Ramos (cell line): Measurements from ENCODE around the gene B9D1.

ENCODE experiments used
- in situ Hi-C: fragments of 300-500 bp; cut with MboI; formaldehyde crosslinking; loops from one replicate; pipeline ENCODE4 v1.14.3; 2022; ENCODE audit warnings: low sequenced_read_pairs; ENCODE audit not compliant: unreplicated experiment

The B9D1 gene

DNA sequence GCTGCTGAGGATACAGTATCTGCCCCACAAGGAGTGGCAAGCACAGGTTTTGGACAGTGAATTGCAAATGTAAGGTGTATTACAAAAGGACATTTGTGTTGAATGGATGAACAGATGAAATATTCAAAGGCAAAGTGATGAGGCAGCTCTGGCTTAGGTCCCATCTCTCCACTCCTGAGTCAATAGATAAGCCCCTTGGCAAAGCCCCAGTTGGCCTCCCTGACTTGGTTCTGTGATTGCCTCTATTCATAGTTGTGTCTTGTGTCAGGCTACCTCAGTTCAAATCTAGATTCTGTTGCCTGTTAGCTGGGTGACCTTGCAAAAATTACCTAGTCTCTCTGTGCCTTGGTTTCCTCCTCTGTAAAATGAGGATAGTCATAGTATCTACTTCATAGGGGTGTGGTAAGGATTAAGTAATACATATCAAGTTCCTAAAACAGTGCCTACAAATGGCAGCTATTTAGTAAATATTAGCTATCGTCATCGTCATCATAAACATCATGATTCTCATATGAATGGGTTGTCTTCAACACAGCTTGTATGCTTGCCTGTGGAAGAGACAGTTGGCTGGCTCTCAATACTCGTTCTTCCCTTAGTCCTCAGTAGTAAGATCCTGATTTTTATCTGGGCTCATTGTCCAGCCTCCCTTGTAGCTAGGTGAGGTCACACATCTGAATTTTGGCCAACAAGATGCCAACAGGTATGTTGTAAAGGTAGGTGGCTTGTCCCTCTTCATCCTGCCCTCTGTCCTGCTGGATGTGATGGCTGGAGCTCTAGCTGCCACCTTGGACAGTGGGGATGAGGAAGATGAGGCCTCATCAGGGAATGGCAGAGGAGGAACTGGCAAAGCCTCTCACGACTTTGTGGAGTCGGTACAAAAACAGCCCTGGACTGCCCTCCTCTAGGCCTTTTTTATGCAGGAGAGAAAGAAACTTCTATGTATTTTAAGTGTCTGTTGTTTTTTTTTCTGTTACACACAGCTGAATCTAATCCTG is 26.6 kb upstream of the B9D1 start:
- in situ Hi-C loops, result no loop called here

DNA sequence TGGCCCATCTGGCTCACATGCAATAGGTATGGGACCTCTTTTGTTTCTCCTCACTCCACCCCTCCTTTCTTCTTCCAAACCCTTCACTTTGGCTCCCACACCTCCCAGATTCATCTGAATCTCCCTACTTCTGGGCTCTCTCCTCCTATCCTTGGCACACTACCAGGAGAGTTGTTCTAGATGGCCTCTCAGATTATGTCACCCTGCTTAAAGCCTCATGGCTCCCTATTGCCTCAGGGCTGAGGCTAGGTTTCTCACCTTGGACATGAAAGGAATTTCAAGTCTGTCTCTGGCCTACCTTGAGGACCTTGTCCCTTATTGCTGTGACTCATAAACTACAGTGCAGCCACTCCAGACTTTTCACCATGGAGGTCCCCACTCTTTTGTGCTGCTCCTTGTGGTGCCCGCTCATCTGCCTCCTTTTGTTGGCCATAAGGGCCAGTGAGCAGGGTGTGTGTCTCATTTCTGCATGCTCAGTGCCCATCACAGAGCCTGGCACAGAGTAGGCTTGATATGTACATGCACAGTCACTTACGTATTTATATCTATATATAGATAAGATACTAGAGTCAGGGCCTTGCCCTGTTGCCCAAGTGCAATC is 25.5 kb upstream of the B9D1 start:
- in situ Hi-C loops, result no loop called here

DNA sequence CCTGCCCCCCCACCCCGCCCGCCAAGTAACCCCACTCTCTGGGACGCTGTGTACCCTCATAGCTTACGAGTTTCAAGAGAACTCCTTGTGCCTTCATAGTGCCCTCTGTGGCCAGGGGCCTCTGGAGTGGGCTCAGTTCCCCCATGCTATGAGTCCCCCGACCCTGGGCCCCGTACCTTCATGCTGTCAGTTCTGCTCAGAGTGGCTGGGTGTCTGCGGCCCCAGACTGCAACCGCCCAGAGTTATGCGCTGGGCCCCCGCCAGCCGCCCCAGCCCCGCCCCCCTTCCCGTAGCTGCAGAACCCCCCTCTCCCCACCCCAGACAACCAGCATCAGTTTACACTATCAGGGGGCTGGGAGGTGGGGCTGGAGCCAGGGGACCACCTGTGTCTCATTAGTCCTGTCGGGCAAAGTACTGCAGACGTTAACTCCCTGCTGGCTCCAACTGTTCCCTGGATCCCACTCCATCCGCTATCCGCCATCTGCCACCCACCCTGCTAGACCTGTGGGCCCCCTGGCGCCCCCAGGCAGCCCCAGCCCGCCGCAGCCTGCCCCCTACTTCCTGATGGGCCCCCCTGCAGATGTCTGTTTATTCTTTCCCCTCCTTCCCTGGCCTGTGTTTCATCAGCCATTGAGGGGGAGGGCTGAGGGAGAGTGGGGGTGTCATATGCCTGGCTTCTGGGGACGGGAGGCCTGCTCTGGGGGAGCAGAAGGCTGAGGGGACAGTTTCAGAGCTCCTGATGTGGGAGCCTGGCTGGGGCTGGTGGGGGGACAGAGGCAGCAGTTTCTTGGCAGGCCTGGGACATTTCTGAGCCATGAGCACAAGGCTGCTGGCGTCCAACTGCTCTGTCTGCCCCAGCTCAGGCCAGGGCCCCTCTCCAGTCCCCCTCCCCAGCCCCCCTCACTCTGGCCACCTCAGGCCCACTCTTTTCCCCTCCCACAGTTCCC is 24.7 kb upstream of the B9D1 start, which contains the start of gene MFAP4:
MFAP4 (minus strand) TSS at position 217 of the 947 bp plus-strand sequence; CDS start at position 182, 35 bp downstream.
- in situ Hi-C loops, result no loop called here

DNA sequence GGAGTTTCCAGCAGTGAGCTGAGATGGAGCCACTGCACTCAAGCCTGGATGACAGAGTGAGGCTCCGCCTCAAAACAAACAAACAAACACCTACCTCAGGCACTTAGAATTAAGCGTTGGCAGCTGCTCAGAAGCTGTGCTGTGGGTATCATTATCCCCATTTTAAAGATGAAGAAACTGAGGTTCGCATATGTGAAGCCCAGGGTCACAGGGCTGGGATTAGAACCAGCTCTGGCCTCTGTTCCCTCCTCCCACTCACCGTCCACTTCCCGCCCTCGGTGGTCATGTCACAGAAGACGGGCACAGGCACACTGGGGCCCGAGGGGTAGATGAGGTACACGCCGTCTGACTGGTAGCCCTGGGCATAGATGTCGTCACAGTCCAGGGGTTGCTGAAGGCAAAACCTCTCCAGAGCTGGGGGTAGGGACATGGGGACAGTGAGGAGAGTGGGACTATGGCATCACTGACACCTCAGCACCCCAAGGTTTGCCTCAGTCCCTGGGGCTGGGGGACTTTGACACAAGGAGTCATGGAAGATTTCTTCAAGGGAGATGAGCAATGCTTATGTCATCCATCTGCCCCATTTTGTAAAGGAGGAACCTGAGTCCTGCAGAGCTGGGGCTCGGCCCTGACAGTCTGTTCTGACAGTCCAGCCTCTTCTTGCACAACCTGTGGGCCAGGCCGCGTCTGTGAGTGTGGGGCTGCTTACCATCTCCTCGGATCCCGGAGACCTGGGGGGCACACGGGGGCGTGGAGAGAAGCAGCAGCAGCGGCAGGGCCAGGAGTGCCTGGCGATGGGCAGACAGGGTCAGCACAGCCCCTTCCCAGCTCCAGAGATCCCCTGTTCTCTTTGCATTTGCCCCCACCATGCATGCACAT is 23.8 kb upstream of the B9D1 start:
- in situ Hi-C loops, result no loop called here

DNA sequence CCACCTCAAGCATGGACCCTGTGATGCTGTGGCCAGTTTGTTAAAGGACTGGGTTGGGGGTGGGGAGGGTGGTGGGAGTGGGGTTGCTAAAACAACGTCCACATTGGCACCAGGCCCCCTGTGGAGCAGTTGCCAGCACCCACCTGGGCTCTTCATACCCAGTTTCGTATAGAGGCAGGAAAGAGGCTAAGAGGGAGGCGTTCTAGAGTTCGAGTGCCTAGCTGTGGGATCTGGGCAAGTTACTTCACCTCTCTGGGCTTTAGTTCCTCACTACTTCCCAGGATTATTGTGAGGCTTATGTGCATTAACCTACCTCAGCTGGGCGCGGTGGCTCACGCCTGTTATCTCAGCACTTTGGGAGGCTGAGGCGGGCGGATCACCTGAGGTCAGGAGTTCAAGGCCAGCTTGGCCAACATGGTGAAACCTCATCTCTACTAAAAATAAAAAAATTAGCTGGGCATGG is 23.0 kb upstream of the B9D1 start:
- in situ Hi-C loops, result no loop called here

DNA sequence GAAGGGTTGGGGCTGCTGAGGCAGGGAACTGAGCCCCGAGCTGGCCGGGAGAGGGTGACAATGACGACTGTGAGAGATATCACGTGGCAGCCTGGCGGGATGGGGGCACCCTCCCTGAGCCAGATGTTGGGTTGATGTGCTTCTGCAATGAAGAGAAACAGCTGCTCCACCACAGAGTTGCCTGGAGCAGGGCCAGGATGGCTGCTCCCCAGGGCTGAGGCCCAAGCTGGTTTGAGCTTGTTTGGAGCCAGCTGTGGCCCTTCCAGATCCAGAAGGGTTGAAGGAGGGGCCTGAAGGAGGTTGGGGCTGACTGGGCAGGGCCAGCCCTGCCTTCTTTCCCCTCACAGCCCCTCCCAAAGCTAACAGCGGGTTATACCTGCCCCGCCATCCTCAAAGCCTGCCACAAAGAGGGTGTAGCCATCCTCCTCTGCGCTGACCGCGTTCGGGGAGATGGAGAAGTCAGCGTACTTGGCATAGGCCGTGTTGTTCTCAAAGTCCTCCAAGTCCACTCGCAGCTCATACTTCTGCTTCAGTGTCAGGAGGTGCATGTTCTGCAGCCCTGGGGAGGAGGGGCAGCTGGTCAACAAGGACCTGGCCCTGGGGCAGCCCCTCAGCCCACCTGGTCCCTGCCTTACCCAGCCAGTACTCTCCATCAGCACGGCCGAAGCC is 22.3 kb upstream of the B9D1 start:
- in situ Hi-C loops, result no loop called here

DNA sequence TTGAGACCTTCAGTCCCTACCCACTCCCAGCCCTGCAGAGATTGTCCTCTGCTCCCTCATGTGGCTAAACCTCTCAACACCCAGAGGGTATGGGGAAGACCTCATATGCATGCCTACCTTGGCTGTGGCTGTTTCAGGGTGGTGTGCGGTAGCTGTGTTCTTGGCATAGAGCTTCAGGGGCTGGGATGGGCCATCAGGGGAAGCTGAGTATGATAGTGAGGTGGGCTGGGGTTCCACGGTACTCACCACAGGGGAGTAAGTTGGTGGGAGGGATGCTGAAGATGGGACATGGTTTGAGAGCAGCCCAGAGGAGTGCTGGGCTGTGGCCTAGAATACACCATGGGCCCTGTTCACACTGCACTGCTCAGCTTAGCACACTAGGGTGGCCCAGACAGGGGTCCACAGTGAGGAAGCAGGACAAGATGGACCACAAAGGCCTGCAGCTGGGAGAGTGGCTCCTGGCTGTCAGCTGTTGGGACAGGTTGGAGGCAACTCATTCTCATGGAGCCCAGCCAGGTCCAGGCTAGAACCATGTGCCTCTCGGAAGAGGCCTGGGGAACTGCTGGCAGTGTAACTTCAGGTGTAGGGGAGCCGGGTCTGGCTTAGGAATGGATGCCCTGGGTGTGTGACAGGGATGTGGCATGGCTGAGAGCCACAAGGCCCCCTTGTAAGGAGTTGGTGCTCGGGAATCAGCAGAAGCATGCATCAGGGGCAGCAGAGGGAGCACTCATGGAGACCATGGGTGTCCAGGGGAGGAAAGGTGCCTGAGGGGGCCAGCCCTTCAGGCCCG is 21.4 kb upstream of the B9D1 start:
- in situ Hi-C loops, result no loop called here

DNA sequence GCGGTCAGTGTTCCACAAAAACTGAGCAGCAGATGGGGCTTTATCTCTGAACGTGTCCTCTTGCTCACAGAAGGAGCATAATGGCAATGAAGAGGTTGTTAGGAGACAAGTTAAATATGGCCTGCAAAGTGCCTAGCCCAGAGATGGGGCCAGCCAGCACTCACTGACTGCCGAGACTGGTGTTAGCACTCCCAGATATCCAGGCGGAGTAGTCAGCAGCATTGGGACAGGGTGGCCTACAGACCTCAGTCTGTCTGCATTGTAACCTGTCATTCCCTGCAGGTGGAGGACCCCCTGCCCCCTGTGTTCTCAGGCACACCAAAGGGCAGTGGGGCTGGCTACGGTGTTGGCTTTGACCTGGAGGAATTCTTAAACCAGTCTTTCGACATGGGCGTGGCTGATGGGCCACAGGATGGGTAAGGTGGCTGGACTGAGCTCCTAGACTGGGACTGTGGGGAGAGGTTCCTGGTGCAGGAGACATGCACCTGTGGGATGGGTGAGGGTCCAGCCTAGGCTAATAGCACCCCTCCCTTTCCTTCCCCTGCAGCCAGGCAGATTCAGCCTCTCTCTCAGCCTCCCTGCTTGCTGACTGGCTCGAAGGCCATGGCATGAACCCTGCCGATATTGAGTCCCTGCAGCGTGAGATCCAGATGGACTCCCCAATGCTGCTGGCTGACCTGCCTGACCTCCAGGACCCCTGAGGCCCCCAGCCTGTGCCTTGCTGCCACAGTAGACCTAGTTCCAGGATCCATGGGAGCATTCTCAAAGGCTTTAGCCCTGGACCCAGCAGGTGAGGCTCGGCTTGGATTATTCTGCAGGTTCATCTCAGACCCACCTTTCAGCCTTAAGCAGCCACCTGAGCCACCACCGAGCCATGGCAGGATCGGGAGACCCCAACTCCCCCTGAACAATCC is 20.3 kb upstream of the B9D1 start:
- in situ Hi-C loops, result no loop called here

DNA sequence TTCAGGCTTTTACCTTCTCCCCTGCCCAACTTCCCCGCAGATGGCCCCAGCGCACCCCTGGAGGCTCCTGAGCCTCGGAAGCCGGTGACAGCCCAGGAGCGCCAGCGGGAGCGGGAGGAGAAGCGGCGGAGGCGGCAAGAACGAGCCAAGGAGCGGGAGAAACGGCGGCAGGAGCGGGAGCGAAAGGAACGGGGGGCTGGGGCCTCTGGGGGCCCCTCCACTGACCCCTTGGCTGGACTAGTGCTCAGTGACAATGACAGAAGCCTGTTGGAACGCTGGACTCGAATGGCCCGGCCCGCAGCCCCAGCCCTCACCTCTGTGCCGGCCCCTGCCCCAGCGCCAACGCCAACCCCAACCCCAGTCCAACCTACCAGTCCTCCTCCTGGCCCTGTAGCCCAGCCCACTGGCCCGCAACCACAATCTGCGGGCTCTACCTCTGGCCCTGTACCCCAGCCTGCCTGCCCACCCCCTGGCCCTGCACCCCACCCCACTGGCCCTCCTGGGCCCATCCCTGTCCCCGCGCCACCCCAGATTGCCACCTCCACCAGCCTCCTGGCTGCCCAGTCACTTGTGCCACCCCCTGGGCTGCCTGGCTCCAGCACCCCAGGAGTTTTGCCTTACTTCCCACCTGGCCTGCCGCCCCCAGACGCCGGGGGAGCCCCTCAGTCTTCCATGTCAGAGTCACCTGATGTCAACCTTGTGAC is 19.4 kb upstream of the B9D1 start:
- in situ Hi-C loops, result no loop called here

DNA sequence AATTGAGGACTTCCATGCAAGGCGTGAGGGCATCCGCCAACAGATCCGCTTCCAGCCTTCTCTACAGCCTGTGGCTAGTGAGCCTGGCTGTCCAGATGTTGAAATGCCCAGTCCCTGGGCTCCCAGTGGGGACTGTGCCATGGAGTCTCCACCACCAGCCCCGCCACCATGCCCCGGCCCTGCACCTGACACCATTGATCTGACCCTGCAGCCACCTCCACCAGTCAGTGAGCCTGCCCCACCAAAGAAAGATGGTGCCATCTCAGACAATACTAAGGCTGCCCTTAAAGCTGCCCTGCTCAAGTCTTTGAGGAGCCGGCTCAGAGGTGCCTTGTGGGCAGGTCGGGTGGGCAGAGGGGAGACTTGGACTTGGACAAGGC is 18.8 kb upstream of the B9D1 start:
- in situ Hi-C loops, result no loop called here

DNA sequence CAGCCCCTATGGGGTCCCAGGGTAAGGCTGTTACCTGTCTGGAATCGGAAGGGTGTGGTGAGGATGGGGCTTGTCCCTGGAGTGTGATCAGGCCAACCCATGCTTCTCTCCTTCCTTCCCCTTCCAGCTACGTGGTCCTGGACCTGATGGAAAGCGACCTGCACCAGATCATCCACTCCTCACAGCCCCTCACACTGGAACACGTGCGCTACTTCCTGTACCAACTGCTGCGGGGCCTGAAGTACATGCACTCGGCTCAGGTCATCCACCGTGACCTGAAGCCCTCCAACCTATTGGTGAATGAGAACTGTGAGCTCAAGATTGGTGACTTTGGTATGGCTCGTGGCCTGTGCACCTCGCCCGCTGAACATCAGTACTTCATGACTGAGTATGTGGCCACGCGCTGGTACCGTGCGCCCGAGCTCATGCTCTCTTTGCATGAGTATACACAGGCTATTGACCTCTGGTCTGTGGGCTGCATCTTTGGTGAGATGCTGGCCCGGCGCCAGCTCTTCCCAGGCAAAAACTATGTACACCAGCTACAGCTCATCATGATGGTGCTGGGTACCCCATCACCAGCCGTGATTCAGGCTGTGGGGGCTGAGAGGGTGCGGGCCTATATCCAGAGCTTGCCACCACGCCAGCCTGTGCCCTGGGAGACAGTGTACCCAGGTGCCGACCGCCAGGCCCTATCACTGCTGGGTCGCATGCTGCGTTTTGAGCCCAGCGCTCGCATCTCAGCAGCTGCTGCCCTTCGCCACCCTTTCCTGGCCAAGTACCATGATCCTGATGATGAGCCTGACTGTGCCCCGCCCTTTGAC is 18.2 kb upstream of the B9D1 start:
- in situ Hi-C loops, result no loop called here

DNA sequence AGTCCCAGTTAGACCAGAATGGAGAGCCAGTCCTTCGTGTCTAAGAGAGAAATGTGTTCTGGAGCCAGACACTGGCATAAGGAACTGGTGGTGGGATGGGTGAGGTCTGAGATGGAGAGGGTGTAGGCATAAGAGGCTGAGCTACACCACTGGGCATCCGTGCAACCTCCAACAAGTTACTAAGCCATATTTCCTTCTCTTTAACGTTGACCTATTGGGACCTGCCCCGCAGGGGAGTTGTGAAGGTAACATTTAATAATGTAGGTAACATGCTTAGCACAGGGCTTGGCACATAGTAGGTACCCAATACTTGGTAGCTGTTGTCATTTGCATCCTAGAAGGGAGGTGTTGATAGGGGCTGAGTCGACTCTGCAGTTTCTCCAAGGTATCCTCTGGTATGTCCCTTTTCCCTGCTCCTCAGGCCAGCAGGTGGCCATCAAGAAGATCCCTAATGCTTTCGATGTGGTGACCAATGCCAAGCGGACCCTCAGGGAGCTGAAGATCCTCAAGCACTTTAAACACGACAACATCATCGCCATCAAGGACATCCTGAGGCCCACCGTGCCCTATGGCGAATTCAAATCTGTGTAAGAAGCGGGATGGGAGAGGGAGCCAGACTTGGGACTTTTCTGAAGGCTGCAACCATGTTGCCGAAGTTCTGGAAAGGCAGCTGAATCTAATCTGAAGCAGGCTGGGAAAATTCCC is 17.0 kb upstream of the B9D1 start:
- in situ Hi-C loops, result no loop called here

DNA sequence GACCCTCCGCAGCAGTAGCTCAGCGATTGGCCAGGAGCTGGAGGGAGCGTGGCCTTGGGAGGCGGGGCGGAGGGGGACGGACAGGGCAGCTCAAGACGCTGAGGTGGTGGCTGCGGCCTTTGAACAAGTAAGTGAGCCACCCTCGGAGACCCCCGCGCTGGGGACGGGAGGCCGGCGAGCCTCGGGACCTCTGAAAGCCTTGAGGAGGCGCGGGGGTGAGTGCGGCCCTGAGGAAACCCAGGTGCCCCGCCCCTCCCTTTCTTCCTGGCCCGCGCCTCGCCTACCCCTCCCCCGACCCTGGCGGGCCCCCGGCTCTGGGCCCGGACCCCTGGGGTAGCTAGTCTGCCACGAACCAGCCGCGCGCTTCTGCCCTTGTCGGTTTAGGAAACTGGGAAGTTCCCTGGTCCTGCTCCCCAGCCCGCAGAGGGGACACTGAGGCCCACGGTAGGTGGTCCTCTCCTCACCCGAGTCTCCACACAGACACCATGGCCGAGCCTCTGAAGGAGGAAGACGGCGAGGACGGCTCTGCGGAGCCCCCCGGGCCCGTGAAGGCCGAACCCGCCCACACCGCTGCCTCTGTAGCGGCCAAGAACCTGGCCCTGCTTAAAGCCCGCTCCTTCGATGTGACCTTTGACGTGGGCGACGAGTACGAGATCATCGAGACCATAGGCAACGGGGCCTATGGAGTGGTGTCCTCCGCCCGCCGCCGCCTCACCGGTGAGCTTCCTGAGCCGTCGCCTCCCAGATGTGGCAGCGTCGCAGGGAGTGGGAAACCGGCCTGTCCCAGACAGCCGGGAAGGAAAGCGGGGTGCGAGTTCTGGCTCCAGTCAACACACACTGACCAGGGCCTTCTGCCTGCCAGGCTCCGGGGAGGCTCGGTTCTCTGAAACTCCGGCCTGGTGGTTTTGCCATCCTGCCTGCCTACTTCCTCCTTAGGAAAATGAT is 16.2 kb upstream of the B9D1 start, which contains the start of gene MAPK7:
MAPK7 (plus strand) TSS at position 83 of the 945 bp plus-strand sequence; CDS start at position 486, 403 bp downstream.
- in situ Hi-C loops, result no loop called here
